Stimulated activated CD4-positive, alpha-beta T cell treated with anti-CD3 and anti-CD28 coated beads, TNF-alpha, amount 100 ng/mL, for 24 hours (primary cell): ENCODE measurements around the gene MAST1.
A peak's percentile ranks its signal among the peaks of the same experiment; 100 is the strongest.
"Not testable (repeated sequence)": the region's sequence is repeated elsewhere in the genome, so short reads cannot be mapped to it uniquely, and the experiment has no call there.

ENCODE experiments used
- DNase-seq, 3 experiments: peaks; one replicate each; pipeline ENCODE4 v3.0.0-alpha.2; 2020; ENCODE audit warnings: low read depth in 3 of 3

The MAST1 gene

DNA sequence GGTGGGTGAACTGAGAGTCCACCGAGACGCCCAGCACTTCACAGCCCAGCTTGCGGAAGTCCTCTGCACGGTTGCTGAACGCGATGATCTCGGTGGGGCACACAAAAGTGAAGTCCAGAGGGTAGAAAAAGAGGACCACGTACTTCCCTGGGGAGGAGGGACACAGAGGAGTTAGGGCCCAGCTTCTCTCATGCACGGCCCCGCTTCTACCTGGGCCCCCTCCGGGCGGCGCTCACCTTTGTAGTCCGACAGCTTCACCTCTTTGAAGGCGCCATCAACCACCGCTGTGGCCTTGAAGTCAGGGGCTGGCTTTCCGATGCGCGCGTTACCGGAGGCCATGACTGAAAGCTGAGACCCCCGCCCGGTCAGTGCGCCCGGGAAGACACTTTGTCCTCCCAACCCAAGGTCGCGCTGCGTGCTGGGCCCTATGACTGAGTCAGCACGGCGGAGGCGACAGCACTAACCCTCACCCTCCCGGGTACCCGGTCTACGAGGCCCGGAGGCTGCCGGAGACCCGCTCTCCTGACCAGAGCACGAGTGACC is 37.3 kb upstream of the MAST1 start:
- DNase-seq = no peak

DNA sequence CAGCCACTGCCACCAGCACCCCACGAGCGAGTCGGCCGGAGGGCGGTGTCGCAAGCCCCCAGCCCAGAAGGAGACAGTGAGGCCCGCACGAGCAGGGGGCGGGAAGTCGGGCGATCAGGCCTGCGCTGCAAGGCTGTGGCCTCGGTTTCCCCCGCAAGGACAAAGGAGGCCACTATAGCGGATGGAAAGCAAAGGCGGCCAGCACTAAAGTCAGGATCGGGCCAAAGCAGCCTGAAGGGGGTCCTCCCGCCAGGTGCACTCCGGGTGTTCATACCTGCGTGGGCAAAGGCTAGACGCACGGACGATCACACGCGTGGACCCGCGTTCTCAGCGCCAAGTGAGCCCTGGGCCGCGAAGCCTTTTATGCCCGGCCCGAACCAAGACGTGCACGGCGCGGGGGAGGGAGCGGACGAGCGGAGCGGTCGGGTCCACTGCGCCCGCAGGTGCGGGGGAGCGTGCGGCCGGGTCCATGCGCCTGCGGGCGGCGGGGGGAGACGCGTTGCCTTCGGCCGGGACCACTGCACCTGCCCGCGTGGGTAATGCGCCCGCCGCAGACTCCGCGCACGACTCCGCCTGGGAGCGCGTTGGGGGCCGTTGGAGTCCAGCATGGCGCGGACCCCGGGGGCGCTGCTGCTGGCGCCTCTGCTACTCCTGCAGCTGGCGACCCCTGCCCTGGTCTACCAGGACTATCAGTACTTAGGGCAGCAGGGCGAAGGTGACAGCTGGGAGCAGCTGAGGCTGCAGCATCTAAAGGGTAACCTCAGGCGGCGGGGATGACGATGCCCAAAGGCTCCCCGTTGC is 36.6 kb upstream of the MAST1 start, which contains the start of the genes PRDX2 and THSD8:
PRDX2 (minus strand) TSS at position 335 of the 801 bp plus-strand sequence. CDS start 539 bp downstream, outside the sequence.
THSD8 (plus strand) TSS at position 604 of the 801 bp plus-strand sequence; CDS start at position 607, 3 bp downstream.
- peak in 1 of 3 experiments; percentile 78 for DNase-seq

DNA sequence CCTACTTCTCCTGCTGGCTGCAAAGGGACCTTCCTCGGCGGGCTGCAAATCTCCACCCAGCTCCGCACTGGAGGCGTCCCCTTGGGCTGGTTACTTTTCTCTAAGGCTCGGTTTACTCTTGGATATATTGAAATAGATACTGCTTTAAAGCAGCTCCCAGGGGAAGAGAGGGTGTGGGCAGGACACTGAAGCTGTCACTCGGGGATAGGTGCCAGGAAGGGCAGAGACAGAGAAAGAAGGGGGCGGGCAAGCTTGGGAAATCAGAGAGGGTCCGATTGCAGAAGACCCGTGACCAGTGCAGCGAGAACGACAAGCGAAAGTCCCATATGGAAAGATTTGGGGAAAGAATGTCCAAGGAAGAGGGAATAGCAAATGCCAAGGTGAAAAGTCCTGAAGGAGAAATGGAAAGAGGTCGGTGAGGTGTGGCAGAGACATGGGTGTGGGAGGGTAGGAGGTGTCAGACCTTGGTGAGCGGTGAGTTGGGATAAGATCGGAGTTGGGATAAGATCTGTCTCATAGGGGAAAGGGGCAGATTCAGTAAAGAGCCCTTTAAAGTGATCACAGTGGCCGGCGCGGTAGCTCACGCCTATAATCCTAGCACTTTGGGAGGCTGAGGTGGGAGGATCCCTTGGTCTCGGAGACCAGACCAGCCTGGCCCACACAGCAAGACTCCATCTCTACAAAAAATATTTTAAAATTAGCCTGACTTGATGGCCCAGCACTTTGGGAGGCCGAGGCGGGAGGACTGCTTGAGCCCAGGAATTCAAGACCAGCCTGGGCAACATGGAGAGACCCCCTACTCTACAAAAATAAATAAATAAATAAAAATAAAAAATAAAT is 35.8 kb upstream of the MAST1 start:
- DNase-seq = no peak

DNA sequence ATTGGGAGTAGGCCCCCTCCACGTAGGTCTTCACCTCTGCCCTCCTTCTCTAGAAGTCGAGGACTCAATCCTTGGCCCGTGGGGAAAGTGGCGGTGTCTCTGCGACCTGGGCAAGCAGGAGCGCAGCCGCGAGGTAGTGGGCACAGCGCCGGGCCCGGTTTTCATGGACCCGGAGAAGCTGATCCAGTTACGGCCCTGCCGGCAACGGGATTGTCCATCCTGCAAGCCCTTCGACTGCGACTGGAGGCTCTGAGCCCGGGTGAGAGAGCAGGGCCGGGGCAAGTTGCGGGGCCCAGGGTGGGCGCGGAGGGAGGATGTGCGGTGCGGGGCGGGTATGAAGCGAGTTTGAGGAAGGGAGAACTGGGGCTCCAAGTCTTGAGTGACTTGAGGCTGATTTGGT is 34.3 kb upstream of the MAST1 start:
- no peak for DNase-seq

DNA sequence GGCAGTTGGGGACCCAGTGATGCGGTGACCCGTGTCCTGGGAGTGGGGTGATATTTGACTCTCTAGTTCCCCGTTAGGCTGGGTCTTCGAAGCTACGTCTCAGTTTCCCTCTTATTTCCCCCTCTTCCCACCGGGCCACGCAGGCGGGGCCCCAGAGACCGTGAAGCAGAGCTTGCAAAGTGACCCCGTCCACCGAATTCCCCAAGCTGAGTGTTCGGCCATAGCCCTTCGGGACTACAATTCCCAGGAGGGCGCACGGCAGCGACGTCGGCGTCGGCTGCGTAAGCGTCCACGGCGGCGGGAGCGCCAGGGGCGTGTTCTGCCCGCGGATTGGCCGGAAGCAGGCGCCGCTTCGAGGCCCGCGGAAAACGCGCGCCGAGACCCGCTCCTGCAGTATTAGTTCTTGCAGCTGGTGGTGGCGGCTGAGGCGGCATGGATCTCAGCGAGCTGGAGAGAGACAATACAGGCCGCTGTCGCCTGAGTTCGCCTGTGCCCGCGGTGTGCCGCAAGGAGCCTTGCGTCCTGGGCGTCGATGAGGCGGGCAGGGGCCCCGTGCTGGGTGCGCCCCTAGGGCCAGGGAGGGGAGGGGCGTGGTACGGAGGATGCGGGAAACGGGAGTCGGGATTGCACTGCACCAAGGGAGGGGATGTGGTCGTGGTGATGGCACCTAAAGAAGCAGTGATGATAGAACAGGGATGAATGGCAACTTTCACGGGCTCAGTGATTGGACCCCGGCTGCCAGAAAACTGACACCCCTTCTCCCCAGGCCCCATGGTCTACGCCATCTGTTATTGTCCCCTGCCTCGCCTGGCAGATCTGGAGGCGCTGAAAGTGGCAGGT is 31.9 kb upstream of the MAST1 start, which contains the start of gene RNASEH2A:
RNASEH2A (plus strand) TSS at position 343 of the 840 bp plus-strand sequence; CDS start at position 433, 90 bp downstream.
- peak; percentile 75 to 88 (median 82) for DNase-seq

DNA sequence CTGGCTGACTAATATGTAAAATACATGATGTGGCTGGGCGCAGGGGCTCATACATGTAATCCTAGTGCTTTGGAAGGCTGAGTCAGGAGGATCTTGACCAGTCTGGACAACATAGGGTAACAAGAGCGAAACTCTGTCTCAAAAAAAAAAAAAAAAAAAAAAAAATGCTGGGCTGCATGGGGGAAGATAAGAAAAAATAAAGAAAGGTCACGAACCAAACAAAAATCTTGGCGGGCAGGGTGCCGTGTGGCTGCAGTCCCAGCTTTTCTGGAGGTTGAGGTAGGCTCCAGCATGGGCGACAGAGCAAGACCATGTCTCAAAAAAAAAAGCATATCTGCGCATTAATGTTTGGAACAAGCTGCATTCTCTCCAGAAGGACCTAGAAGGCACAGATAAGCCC is 23.2 kb upstream of the MAST1 start:
- no peak for DNase-seq

DNA sequence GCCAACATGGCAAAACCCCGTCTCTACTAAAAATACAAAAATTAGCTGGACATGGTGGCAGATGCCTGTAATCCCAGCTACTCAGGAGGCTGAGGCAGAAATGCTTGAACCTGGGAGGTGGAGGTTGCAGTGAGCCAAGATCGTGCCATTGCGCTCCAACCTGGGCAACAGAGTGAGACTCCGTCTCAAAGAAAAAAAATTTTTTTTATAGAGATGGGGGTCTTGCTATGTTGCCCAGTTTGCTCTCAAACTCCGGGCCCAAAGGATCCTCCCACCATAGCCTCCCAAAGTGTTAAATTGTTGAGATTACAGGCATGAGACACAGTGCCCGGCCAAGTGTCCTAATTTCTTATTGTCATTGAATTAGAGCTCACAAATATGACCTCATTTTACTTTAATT is 21.1 kb upstream of the MAST1 start:
- not testable (repeated sequence) for DNase-seq

DNA sequence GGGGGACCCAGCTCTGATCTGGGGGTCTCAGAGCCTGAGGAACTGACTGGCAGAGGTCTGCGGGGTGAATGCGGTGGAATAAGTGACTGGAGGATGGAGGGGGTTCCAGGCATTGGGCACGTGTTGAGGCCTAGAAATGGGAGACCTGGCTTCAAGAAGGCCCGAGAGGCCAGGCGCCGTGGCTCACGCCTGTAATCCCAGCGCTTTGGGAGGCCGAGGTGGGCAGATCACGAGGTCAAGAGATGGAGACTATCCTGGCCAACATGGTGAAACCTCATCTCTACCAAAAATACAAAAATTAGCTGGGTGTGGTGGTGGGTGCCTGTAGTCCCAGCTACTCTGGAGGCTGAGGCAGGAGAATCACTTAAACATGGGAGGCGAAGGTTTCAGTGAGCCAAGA is 20.5 kb upstream of the MAST1 start:
- not testable (repeated sequence) for DNase-seq

DNA sequence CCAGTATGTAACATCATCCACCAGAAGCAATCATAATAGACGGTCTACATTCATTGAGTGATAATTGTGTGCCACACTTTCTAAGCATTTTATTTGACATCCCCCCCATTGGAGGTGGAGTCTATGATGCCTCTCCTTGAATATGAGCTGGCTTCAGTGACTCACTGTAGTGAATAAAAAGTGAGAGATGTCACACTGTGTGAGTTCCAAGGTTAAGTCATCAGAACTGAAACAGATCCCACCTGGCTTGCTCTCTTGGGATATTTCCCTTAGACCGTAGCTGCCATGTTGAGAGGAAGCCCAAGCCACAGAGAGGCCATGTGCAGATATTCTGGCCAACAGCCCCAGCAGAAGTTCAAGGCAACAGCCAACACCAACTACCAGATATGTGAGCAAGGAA is 16.6 kb upstream of the MAST1 start:
- no peak for DNase-seq

DNA sequence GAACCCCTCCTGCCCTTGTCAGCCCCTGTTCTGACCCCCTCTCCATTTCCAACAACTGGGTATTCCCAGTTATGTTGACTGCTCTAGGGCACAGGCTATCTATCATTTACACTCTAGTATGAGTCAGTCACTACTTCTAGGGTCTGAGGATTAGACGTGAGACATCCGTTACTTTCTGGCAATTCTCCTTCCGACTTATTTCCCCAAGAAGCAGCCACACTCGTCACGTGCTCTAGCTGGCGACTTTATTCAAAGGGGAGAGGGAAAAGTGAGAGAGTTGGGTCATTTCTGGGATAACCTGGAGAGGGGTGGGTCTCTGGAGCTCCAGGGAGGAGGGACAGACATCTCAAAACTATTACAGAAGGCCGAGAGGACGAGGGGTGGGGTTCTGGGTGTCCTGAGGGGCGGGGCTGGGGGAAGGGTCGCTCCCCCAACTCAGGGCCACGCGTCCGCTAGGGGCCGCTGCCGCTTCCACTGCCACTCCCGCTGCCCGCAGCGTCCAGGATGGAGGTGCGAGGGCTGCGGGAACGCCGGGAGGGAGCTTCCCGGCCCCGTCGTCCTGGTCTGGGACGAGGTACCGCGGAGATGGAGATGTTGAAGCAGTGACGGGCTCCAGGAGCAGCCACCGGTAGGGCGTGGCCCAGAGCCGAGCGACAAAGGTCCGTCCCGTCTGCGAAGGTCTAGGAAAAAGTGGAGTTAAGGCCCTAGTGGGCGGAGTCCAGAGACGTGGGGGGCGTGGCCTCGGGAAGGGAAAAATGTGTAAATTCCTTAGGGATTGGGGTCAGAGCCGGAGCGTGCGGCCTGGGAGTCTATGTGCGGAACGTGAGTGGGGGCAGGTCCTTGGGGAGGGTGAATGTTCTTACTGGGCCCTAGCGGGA is 12.8 kb upstream of the MAST1 start:
- DNase-seq = peak in 1 of 3 experiments; percentile 44

DNA sequence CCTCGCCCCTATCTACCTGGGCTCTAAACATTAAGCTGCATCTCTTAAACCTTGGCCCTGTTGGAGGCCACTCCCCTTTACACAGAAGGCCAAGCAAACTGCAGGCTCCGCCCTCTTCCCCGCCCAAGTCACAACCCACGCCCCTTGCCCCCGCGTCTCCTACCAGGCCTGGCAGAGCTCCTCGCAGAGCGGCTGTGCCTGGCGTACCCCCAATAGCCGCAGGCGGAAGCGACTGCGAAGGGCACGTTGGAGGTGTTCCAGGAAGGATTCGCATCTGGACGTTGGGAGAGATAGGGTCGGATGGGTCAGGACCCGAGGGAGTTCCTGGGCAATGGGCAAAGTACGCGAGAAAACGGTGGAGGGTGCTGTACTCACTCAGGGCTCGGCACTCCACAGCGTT is 9.8 kb upstream of the MAST1 start:
- peak in 1 of 3 experiments; percentile 44 for DNase-seq

DNA sequence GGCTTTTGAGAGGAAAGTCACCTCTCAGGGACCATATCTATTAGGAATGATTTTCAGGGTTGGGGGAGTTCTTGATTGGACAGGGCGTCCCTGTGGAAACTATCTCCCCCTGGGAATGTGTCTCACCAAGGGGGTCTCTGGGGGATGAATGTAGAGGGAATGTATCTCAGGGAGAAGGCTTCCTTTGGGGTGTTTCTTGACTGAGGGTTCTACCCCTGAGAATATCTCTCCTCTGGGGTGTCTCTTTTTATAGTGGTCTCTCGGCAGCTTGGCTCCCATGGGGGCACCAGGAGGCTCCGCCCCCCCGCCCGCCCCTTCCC is 4.9 kb upstream of the MAST1 start:
- no peak for DNase-seq

DNA sequence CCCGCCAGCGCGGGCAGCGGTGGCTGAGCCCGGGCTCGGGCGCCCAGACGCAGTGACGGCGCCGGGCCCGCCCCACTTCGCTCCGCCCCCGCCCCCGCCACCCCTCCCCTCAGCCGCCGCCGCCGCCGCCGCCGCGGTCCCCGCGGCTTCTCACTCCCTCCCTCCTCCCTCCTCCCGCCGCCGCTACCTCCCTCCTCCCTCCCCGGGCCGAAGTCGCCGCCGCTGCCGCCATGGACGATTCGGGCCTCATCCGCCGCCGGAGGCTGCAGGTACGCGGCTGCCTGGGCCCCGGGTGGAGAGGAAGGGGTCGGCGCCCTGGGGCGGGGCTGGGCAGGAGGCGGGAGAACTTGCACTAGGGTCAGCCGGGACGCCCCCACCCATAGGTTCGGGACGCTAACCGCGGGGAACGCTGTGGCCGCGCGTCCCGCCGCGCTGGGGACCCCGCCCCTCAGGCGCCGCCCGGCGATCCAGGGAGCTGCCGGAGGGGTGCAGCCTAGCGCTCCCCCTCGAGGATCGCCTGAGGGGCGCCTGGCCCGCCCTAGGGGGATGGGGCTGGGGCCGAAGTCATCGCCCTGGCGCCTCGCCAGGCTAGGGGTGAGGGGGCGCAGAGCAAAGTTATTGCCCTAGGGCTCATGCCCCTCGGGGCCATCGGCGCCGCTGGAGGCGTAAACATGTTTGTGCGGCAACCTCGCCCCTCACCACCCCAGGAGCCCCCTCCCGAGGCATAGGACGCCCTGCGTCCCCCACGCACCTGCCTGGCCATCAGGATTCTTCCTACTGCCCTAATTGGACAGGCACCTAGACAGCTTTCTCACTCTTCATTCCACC is 4.4 kb upstream of the MAST1 start:
- DNase-seq = peak in 1 of 3 experiments; percentile 48

DNA sequence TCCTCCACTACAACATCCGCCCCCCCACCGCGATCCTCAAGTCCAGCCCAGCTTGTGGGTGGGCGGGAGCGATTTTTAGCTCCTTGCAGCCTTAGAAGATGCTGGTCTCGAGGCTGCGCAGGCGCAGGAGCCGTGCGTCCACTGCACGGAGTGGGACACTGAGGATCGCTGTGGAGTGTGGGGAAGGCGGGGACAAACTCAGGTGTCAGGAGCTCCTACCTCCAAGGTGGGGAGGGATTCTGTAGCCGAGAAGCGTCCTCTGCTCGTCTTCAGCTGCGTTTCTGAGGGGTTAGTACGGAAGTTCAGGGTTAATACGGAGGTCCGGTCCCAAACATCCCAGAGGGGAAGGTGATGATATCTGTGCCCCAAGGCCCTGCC is 3.8 kb upstream of the MAST1 start, which contains the start of gene RTBDN:
RTBDN (minus strand) TSS at position 14 of the 378 bp plus-strand sequence. CDS start 4,600 bp downstream, outside the sequence.
- no peak for DNase-seq

DNA sequence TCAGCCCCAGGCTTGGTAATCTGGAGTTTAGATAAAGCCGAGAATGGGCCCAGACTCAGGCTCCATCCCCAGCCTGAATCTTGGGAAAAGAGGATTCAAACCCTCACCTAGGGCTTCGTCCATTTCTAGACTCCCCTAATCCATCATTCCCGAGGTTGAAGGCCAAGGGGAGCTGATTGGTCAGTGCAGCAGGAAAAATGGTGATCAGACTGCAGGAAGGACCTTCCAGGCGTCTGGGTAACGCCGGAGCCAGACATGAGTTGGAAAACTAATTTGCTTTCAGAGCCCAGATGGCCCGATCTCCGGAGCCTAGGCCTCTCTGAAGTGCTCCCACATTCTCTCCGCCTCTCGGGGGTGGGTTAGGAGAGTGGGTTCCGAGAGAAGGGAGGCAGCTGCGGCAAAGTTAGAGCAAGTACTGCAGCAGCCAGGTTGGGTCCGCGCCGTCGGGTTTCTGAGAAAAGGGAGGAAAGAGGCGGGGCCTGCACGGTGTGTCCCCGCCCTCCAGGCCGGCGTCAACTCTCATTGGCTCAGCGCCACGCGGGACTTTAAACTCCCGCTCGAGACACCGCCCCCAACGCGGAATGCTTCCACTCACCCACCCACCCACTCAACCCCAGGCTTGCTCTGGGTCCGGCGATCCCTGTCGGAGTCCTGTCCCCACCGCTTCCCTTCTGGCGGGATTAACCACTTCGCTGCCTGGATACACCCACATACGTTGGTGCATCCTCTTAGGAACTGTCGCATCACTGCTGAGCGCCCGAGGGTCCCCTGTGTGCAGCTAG is 3.1 kb upstream of the MAST1 start:
- no peak for DNase-seq

DNA sequence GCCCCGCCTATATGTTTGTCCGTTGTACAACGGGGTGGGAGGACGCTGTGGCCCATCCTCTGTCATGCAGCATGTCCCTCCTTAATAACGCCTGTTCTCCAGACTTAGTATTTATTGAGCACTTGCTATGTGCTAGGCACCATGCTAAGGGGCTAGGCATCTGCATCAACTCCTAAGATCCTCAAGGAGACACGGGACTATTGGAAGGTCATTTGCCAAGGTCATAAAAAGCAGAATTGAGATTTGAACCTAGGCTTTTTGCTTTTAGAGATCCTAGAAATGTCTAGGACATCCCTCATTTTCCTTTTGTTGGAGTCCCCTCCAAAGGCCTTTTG is 1.8 kb upstream of the MAST1 start:
- DNase-seq = no peak

DNA sequence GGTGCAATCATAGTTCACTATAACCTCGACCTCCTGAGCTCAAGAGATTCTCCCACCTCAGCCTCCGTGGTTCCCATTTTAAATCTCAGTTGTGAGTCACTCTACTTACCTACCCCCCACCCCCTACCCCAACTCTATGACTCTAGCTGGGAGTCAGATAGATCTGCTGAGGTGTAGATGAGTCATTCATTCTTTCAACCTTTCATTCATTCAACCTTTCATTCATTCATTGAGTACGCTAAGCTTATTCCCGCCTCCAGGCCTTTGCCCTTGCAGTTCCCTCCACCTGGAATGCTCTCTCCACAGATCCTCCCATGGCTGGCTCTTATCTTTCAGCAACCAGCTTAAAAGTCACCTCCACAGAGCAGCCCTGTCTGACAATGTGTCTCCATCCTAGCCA is 1.1 kb upstream of the MAST1 start:
- DNase-seq = no peak

DNA sequence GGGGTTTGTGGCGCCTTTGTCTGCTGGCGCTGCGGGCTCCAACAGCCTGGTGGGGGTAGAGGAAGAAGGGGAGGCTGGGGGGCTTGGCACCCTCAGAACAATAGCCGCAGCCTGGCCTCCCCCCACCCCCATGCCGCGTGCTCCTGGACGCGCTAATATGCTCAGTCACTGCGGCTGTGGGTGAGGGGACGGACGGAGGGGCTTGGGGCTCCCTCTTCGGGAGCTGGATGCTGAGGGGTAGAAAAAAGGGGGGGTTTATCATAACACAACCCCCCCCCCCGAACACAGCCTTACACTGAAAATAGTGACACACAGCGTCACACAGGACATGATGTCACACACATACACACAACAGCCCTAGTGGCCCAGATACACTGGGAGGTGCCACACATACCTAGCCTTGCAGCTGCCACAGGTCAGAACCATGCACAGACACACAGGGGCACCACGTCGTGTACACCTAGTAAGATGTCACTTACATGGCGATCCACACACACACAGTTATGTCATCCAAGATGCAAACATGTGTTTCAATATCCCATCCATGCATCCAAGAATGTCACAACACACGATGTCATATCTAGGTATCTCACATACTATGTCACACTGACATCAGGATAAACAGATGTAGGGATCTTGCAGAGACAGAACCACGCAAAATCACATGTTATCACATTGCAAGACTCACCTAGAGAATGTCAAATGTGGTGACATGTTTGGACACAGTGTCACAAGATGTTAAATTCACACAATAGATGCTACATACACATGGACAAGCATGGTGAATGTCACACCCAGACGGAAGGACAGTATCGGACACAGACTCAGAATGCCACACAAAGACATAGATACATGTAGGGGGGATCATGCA is 806 bp downstream of the MAST1 start:
- DNase-seq = no peak
